Neuronal stem cell (in vitro differentiated cells): ENCODE results near the gene SORT1.

Experiments
- DNase-seq: peaks from one replicate; pipeline ENCODE4 v3.0.0-alpha.2; 2013; ENCODE audit warnings: low spot score
- H2AFZ ChIP-seq: one replicate; pipeline ENCODE4 v1.6.1; 2013; ENCODE audit warnings: mild to moderate bottlenecking, low read length, inconsistent platforms
- H2AK5ac ChIP-seq: 2 replicates; pipeline ENCODE4 v1.6.1; 2013; ENCODE audit warnings: low read depth, mild to moderate bottlenecking, inconsistent platforms, low read length, moderate library complexity, mixed read lengths
- H2BK120ac ChIP-seq: 2 replicates; pipeline ENCODE4 v1.6.1; 2013; ENCODE audit warnings: low read depth, mild to moderate bottlenecking, inconsistent platforms, low read length, moderate library complexity, mixed read lengths
- H2BK12ac ChIP-seq: one replicate; pipeline ENCODE4 v1.6.1; 2013; ENCODE audit warnings: low read length, inconsistent platforms
- H2BK15ac ChIP-seq: 2 replicates; pipeline ENCODE4 v1.6.1; 2013; ENCODE audit warnings: mild to moderate bottlenecking, low read length, inconsistent platforms, mixed read lengths
- H2BK5ac ChIP-seq: one replicate; pipeline ENCODE4 v1.6.1; 2013; ENCODE audit warnings: inconsistent platforms, mild to moderate bottlenecking, low read length, moderate library complexity
- H3K14ac ChIP-seq: one replicate; pipeline ENCODE4 v1.6.1; 2013; ENCODE audit warnings: low read length, inconsistent platforms
- H3K18ac ChIP-seq: 2 replicates; pipeline ENCODE4 v1.6.1; 2013; ENCODE audit warnings: low read length, inconsistent platforms
- H3K23ac ChIP-seq: 2 replicates; pipeline ENCODE4 v1.6.1; 2013; ENCODE audit warnings: low read depth, mild to moderate bottlenecking, mixed read lengths, low read length, inconsistent platforms; ENCODE audit not compliant: poor library complexity
- H3K27ac ChIP-seq: replicated peaks from 3 replicates; pipeline ENCODE4 v1.5.1; 2013; ENCODE audit warnings: low read length, inconsistent platforms
- H3K27me3 ChIP-seq, 3 experiments: 2 replicates each; pipeline ENCODE4 v1.6.1; 2013; ENCODE audit warnings: low read length in 3 of 3, mild to moderate bottlenecking in 2 of 3, inconsistent platforms in 1 of 3, low read depth in 1 of 3, mixed read lengths in 1 of 3, moderate library complexity in 1 of 3; ENCODE audit not compliant: control insufficient read depth in 3 of 3, insufficient read depth in 3 of 3
- H3K36me3 ChIP-seq, 2 donors: replicated peaks in 1 of 2; 2 replicates each; pipeline ENCODE4 v1.6.1; 2013; ENCODE audit warnings: low read length in 2 of 2; ENCODE audit not compliant: control insufficient read depth in 2 of 2, insufficient read depth in 2 of 2
- H3K4ac ChIP-seq: 2 replicates; pipeline ENCODE4 v1.6.1; 2013; ENCODE audit warnings: inconsistent platforms, mild to moderate bottlenecking, low read length, moderate library complexity
- H3K4me1 ChIP-seq, 2 donors: 1 replicate in 1 of 2; 2 replicates in 1 of 2; pipeline ENCODE4 v1.6.1; 2013; ENCODE audit warnings: low read length in 2 of 2, low read depth in 1 of 2; ENCODE audit not compliant: control insufficient read depth in 2 of 2, insufficient read depth in 1 of 2
- H3K4me2 ChIP-seq: one replicate; pipeline ENCODE4 v1.6.1; 2013; ENCODE audit warnings: mild to moderate bottlenecking, low read length, inconsistent platforms; ENCODE audit not compliant: insufficient read depth, poor library complexity, severe bottlenecking
- H3K4me3 ChIP-seq, 2 donors: 2 replicates each; pipeline ENCODE4 v1.5.1; 2013; ENCODE audit warnings: low read length in 2 of 2, mild to moderate bottlenecking in 2 of 2, inconsistent platforms in 1 of 2, moderate library complexity in 1 of 2
- H3K79me1 ChIP-seq: one replicate; pipeline ENCODE4 v1.6.1; 2013; ENCODE audit warnings: low read depth, mild to moderate bottlenecking, inconsistent platforms, low read length, moderate library complexity
- H3K9ac ChIP-seq: one replicate; pipeline ENCODE4 v1.6.1; 2013; ENCODE audit warnings: mild to moderate bottlenecking, low read depth, low read length, inconsistent platforms; ENCODE audit not compliant: poor library complexity
- H3K9me3 ChIP-seq, 2 donors: replicated peaks in 1 of 2; 2 replicates each; pipeline versions ENCODE3 to v1.6.1; 2013; ENCODE audit warnings: low read length in 2 of 2, mild to moderate bottlenecking in 2 of 2, inconsistent platforms in 1 of 2, low read depth in 1 of 2, mixed read lengths in 1 of 2, moderate library complexity in 1 of 2; ENCODE audit not compliant: control insufficient read depth in 2 of 2, insufficient read depth in 1 of 2
- H4K8ac ChIP-seq: one replicate; pipeline ENCODE4 v1.6.1; 2013; ENCODE audit warnings: low read depth, mild to moderate bottlenecking, inconsistent platforms, low read length, moderate library complexity
- H4K91ac ChIP-seq: one replicate; pipeline ENCODE4 v1.6.1; 2013; ENCODE audit warnings: low read length, low read depth, mild to moderate bottlenecking, inconsistent platforms; ENCODE audit not compliant: poor library complexity
- WGBS, 2 donors: extraction: QIAGEN DNeasy Blood & Tissue Kit; methylation state at CpG; one replicate each; pipeline ENCODE4 v1.1.7; 2013; ENCODE audit warnings: missing lambda C conversion rate in 2 of 2, mixed read lengths in 1 of 2; ENCODE audit not compliant: insufficient read length in 2 of 2, insufficient replicate concordance in 1 of 2; ENCODE audit errors: extremely low coverage in 2 of 2; 5-methylcytosine and 5-hydroxymethylcytosine counted together

Gene SORT1

GRCh38 chr1:109392037-109392787 is 5.5 kb downstream of the SORT1 start:
- H2AFZ ChIP-seq = peak overlapping the region; percentile 77
- no peak overlapping the region for H2BK12ac ChIP-seq
- peak overlapping the region in 1 of 2 donors; percentile 18 for H3K4me3 ChIP-seq
- no peak overlapping the region for H4K91ac ChIP-seq
- no peak overlapping the region for H2BK5ac ChIP-seq
- H3K27ac ChIP-seq = no peak overlapping the region
- H3K4ac ChIP-seq = no peak overlapping the region
- no peaks in the 10 kb centered on the region for H3K27me3 ChIP-seq
- H3K9me3 ChIP-seq = no peaks in the 10 kb centered on the region
- no peak for DNase-seq
- H3K36me3 ChIP-seq = no peaks in the 10 kb centered on the region
- H3K79me1 ChIP-seq = peaks cover 2% of the 10 kb centered on the region
- no peak overlapping the region for H2AK5ac ChIP-seq
- H3K9ac ChIP-seq = no peak overlapping the region
- peaks cover 10 to 25% of the 10 kb centered on the region in 2 donors for H3K4me1 ChIP-seq
- no peak overlapping the region for H2BK15ac ChIP-seq
- H3K14ac ChIP-seq = no peak overlapping the region
- H2BK120ac ChIP-seq = no peak overlapping the region
- no peak overlapping the region for H4K8ac ChIP-seq
- no peak overlapping the region for H3K23ac ChIP-seq
- H3K4me2 ChIP-seq = no peak overlapping the region
- no CpG with 5 or more reads among the region's 4 CpGs for WGBS, 2 donors
- H3K18ac ChIP-seq = no peak overlapping the region

GRCh38 chr1:109391626-109392025 is 6.1 kb downstream of the SORT1 start:
- no peak overlapping the region for H3K27ac ChIP-seq
- H3K4ac ChIP-seq = no peak overlapping the region
- no peaks in the 10 kb centered on the region for H3K9me3 ChIP-seq
- H4K8ac ChIP-seq = no peak overlapping the region
- no peak overlapping the region for H4K91ac ChIP-seq
- no peaks in the 10 kb centered on the region for H3K36me3 ChIP-seq
- no peak overlapping the region for H3K14ac ChIP-seq
- no peak overlapping the region for H2BK120ac ChIP-seq
- H2AK5ac ChIP-seq = no peak overlapping the region
- no peak overlapping the region for H3K18ac ChIP-seq
- no peak overlapping the region for H2BK12ac ChIP-seq
- no peaks in the 10 kb centered on the region for H3K27me3 ChIP-seq
- no peak overlapping the region for H3K4me3 ChIP-seq
- no peak overlapping the region for H3K4me2 ChIP-seq
- no peak overlapping the region for H2AFZ ChIP-seq
- no peak for DNase-seq
- no peak overlapping the region for H2BK5ac ChIP-seq
- H3K9ac ChIP-seq = no peak overlapping the region
- no peak overlapping the region for H2BK15ac ChIP-seq
- H3K79me1 ChIP-seq = peaks cover 2% of the 10 kb centered on the region
- no peak overlapping the region for H3K23ac ChIP-seq
- peaks cover 10 to 24% of the 10 kb centered on the region in 2 donors for H3K4me1 ChIP-seq

GRCh38 chr1:109391157-109391556 is 6.6 kb downstream of the SORT1 start:
- no peaks in the 10 kb centered on the region for H3K9me3 ChIP-seq
- no peak overlapping the region for H3K4ac ChIP-seq
- no peak for DNase-seq
- no CpG with 5 or more reads among the region's 3 CpGs for WGBS, 2 donors
- H2AK5ac ChIP-seq = no peak overlapping the region
- H3K4me1 ChIP-seq = peaks cover 7 to 19% of the 10 kb centered on the region in 2 donors
- no peak overlapping the region for H2BK12ac ChIP-seq
- no peak overlapping the region for H3K9ac ChIP-seq
- H3K79me1 ChIP-seq = peaks cover 2% of the 10 kb centered on the region
- H3K23ac ChIP-seq = no peak overlapping the region
- H2BK120ac ChIP-seq = no peak overlapping the region
- H4K8ac ChIP-seq = no peak overlapping the region
- no peak overlapping the region for H4K91ac ChIP-seq
- H3K18ac ChIP-seq = no peak overlapping the region
- no peak overlapping the region for H3K14ac ChIP-seq
- H3K4me2 ChIP-seq = no peak overlapping the region
- no peaks in the 10 kb centered on the region for H3K36me3 ChIP-seq
- H3K4me3 ChIP-seq = no peak overlapping the region
- no peak overlapping the region for H2BK15ac ChIP-seq
- H2AFZ ChIP-seq = no peak overlapping the region
- H3K27me3 ChIP-seq = no peaks in the 10 kb centered on the region
- no peak overlapping the region for H3K27ac ChIP-seq
- no peak overlapping the region for H2BK5ac ChIP-seq

- no peak overlapping the region for H2BK12ac ChIP-seq
- H3K4me3 ChIP-seq = no peak overlapping the region
- no peaks in the 10 kb centered on the region for H3K9me3 ChIP-seq
- H2AK5ac ChIP-seq = no peak overlapping the region
- H3K27me3 ChIP-seq = no peaks in the 10 kb centered on the region
- H3K27ac ChIP-seq = no peak overlapping the region
- no peak overlapping the region for H3K9ac ChIP-seq
- H2BK120ac ChIP-seq = no peak overlapping the region
- no peak overlapping the region for H4K91ac ChIP-seq
- no peak overlapping the region for H2AFZ ChIP-seq
- DNase-seq = no peak
- H2BK15ac ChIP-seq = no peak overlapping the region
- H3K4me1 ChIP-seq = peaks cover 5 to 17% of the 10 kb centered on the region in 2 donors
- no peak overlapping the region for H3K14ac ChIP-seq
- no peak overlapping the region for H3K4me2 ChIP-seq
- 100% methylated on average over 1 of the region's 5 CpGs; no CpG with 5 or more reads in 1 of the 2 donors for WGBS, 2 donors
- no peak overlapping the region for H2BK5ac ChIP-seq
- H3K18ac ChIP-seq = no peak overlapping the region
- H4K8ac ChIP-seq = no peak overlapping the region
- H3K79me1 ChIP-seq = peaks cover 2% of the 10 kb centered on the region
- H3K36me3 ChIP-seq = no peaks in the 10 kb centered on the region
- H3K4ac ChIP-seq = no peak overlapping the region
- no peak overlapping the region for H3K23ac ChIP-seq
These were observed 7.9 kb downstream of the SORT1 start for GRCh38 chr1:109389638-109390341.
